HL-60 (cell line): ENCODE data around the gene KCNMA1.

Source experiments
- DNase-seq, 2 experiments: peaks; one replicate each; pipeline ENCODE4 v3.0.0-alpha.2; 2010 to 2020; ENCODE audit warnings: low read depth in 1 of 2, low spot score in 1 of 2
- H3K27ac ChIP-seq: fragments of 250-450 bp; sonication (Bioruptor Pico); replicated peaks from 2 replicates; pipeline ENCODE4 v1.5.1; 2020; ENCODE audit warnings: mild to moderate bottlenecking, moderate library complexity
- H3K27me3 ChIP-seq: fragments of 250-450 bp; sonication (Bioruptor Pico); 2 replicates; pipeline ENCODE4 v1.5.1; 2021; ENCODE audit warnings: mild to moderate bottlenecking, moderate library complexity; ENCODE audit not compliant: insufficient read depth, poor library complexity, severe bottlenecking
- H3K4me3 ChIP-seq: replicated peaks from 2 replicates; pipeline ENCODE4 v1.5.1; 2011; ENCODE audit warnings: mild to moderate bottlenecking, control low read depth, low read length; ENCODE audit not compliant: insufficient read depth
- CTCF ChIP-seq: IDR thresholded peaks from one replicate; pipeline ENCODE4 v1.5.1; 2011; ENCODE audit warnings: low read length, control low read depth, inconsistent platforms; ENCODE audit not compliant: insufficient read depth
- GABPA ChIP-seq: IDR thresholded peaks from 2 replicates; pipeline ENCODE4 v1.6.1; 2012; ENCODE audit warnings: low read depth
- POLR2AphosphoS5 ChIP-seq: IDR thresholded peaks from 2 replicates; pipeline ENCODE4 v1.6.1; 2012; ENCODE audit warnings: low read depth
- SPI1 ChIP-seq: IDR thresholded peaks from 2 replicates; pipeline ENCODE4 v1.6.1; 2012; ENCODE audit warnings: low read depth, mild to moderate bottlenecking, borderline replicate concordance
- TF ChIP-seq, protein P1 (sequence below): IDR thresholded peaks from 2 replicates; pipeline ENCODE4 v1.6.1; 2012; ENCODE audit warnings: low read depth; ENCODE audit not compliant: insufficient replicate concordance

KCNMA1 gene

DNA sequence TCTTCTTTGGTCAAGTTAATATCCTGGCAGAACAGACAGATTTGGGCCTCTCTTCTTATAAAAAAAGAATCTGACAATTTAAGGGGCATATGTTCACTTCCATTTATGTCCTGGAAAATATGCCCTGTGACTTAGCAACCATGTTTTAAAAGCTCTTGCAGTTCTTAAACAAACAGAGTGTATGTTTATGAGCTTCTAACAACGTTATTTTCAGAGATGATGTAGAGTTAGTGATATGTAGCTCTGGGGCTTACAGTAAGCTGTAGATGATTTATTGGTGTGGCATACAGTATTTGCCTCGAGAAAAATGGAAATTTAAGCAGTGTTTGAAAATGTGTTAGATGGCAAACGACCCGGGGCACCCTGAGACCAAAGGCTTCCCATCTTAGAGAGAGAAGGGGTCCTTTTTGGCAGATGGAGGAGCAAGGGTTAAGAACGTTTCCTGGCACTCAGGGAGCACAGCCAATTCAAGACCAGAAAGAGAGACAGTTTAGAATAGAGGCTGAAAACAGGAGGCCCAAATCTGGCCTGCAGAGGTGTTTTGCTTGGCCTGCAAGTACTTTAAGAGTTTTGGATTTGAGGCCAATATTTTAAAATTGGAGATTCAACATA is 397.5 kb downstream of the KCNMA1 start:
- TF ChIP-seq SPI1 = no peak
- no peak for TF ChIP-seq CTCF
- no peak for TF ChIP-seq POLR2AphosphoS5
- TF ChIP-seq, protein P1, sequence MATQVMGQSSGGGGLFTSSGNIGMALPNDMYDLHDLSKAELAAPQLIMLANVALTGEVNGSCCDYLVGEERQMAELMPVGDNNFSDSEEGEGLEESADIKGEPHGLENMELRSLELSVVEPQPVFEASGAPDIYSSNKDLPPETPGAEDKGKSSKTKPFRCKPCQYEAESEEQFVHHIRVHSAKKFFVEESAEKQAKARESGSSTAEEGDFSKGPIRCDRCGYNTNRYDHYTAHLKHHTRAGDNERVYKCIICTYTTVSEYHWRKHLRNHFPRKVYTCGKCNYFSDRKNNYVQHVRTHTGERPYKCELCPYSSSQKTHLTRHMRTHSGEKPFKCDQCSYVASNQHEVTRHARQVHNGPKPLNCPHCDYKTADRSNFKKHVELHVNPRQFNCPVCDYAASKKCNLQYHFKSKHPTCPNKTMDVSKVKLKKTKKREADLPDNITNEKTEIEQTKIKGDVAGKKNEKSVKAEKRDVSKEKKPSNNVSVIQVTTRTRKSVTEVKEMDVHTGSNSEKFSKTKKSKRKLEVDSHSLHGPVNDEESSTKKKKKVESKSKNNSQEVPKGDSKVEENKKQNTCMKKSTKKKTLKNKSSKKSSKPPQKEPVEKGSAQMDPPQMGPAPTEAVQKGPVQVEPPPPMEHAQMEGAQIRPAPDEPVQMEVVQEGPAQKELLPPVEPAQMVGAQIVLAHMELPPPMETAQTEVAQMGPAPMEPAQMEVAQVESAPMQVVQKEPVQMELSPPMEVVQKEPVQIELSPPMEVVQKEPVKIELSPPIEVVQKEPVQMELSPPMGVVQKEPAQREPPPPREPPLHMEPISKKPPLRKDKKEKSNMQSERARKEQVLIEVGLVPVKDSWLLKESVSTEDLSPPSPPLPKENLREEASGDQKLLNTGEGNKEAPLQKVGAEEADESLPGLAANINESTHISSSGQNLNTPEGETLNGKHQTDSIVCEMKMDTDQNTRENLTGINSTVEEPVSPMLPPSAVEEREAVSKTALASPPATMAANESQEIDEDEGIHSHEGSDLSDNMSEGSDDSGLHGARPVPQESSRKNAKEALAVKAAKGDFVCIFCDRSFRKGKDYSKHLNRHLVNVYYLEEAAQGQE = no peak
- no peak for TF ChIP-seq GABPA
- H3K27me3 ChIP-seq = no peaks in the 10 kb centered on the region
- DNase-seq = no peak
- no peak overlapping the region for H3K27ac ChIP-seq
- no peak overlapping the region for H3K4me3 ChIP-seq

DNA sequence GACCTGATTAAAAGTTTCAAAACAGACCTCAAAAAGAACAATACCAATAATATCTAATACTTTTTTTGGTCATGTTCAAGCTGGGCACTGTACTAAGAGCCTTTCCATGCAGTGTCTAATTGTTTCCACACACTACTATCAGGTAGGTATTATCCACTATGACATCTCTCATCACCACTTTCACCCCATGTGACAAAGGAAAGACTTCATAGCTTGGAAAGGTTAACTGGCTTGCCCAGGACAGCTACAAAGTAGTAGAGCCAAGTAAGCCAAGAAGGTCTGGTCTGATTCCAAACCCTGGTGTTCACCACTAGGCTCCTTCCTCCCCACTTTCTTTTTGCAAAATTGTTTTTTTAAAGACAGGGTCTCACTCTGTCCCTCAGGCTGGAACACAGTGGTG is 400.5 kb downstream of the KCNMA1 start:
- DNase-seq = no peak
- no peaks in the 10 kb centered on the region for H3K27me3 ChIP-seq
- TF ChIP-seq CTCF (no peak), GABPA (no peak), SPI1 (no peak), POLR2AphosphoS5 (no peak)
- TF ChIP-seq, protein P1 = no peak
- no peak overlapping the region for H3K4me3 ChIP-seq
- H3K27ac ChIP-seq = no peak overlapping the region

DNA sequence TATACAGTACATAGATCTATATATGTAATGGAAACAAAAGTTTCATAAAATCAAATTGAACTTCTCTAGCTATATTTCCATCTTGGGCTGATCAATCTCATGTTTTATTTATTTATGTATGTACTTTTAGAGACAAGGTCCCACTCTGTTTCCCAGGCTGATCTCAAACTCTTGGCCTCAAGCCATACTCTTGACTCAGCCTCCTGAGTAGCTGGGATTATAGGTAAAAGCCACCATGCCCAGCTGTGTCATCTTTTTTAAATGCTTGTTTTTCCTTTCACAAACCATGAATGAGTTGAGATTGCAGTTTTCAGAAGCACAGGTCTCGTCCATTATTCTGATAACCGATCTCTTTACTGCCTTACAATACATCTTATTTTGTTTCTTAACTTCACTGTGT is 400.9 kb downstream of the KCNMA1 start:
- Histone ChIP-seq H3K4me3 (no peak overlapping the region), H3K27ac (no peak overlapping the region), H3K27me3 (no peaks in the 10 kb centered on the region)
- TF ChIP-seq, protein P1 = no peak
- TF ChIP-seq CTCF = no peak
- no peak for DNase-seq
